Measurements from ENCODE around the gene PGM5.

DNA sequence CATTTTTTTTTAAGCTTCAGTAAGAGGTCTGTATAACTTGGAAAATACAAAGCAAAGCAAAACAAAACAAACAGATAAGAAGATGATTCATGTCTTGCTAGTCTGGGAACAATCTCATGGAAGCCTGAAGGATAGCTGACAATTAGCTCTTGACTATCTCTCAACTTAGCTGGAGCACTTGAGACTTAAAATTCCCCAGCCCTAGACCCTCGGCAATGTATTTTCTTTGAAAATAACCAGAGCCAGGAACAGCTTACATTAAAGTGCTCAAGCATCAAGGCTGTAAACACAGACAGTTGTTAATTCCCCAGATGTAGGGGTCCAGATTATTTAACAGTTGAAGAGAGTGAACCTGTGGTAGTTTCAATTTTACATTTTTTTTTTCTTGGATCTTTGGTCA, 101.4 kb downstream of the PGM5 start:
- TF ChIP-seq USF1 (IDR thresholded peaks at IDR 0.05): no peak
- no peak for TF ChIP-seq CEBPB (IDR thresholded peaks at IDR 0.05)
- TF ChIP-seq FOXM1 (IDR thresholded peaks at IDR 0.05; ENCODE audit: borderline replicate concordance, low read depth): no peak
- no peak for TF ChIP-seq NFIC (IDR thresholded peaks at IDR 0.05)
- no peak for TF ChIP-seq RAD21 (IDR thresholded peaks at IDR 0.05; ENCODE audit: low read depth)
- TF ChIP-seq, protein P1, sequence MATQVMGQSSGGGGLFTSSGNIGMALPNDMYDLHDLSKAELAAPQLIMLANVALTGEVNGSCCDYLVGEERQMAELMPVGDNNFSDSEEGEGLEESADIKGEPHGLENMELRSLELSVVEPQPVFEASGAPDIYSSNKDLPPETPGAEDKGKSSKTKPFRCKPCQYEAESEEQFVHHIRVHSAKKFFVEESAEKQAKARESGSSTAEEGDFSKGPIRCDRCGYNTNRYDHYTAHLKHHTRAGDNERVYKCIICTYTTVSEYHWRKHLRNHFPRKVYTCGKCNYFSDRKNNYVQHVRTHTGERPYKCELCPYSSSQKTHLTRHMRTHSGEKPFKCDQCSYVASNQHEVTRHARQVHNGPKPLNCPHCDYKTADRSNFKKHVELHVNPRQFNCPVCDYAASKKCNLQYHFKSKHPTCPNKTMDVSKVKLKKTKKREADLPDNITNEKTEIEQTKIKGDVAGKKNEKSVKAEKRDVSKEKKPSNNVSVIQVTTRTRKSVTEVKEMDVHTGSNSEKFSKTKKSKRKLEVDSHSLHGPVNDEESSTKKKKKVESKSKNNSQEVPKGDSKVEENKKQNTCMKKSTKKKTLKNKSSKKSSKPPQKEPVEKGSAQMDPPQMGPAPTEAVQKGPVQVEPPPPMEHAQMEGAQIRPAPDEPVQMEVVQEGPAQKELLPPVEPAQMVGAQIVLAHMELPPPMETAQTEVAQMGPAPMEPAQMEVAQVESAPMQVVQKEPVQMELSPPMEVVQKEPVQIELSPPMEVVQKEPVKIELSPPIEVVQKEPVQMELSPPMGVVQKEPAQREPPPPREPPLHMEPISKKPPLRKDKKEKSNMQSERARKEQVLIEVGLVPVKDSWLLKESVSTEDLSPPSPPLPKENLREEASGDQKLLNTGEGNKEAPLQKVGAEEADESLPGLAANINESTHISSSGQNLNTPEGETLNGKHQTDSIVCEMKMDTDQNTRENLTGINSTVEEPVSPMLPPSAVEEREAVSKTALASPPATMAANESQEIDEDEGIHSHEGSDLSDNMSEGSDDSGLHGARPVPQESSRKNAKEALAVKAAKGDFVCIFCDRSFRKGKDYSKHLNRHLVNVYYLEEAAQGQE (IDR thresholded peaks at IDR 0.05; ENCODE audit: low read depth): no peak
- TF ChIP-seq EP300 (IDR thresholded peaks at IDR 0.05; ENCODE audit: borderline replicate concordance): no peak
- TF ChIP-seq MAX (IDR thresholded peaks at IDR 0.05): no peak
- TF ChIP-seq TEAD4 (IDR thresholded peaks at IDR 0.05): no peak
- no peak for TF ChIP-seq TAF1 (IDR thresholded peaks at IDR 0.05; ENCODE audit: low read depth)

Measured in Ishikawa (cell line).